ENCODE results near the gene KIAA2012.

KIAA2012 gene

DNA sequence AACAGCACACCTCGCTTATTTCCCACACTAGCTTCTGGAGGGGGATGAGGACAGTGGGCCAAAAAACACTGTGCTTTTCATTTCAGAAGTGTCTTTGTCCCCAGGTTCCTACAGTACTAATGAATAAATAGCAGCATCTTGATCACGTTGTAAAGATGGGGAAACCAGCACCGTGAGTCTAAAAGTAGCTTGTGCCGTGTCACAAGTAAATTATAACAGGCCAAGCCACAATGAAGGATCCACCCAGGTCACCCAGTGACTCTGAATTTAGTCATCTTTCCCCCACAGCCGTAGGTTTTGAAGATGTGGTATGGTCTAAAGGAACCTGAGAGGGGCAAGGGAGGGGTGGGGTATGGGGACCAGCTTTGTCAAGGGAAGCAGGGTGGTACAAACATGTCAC lies 30.6 kb upstream of the KIAA2012 start:
- TF ChIP-seq, protein P1, sequence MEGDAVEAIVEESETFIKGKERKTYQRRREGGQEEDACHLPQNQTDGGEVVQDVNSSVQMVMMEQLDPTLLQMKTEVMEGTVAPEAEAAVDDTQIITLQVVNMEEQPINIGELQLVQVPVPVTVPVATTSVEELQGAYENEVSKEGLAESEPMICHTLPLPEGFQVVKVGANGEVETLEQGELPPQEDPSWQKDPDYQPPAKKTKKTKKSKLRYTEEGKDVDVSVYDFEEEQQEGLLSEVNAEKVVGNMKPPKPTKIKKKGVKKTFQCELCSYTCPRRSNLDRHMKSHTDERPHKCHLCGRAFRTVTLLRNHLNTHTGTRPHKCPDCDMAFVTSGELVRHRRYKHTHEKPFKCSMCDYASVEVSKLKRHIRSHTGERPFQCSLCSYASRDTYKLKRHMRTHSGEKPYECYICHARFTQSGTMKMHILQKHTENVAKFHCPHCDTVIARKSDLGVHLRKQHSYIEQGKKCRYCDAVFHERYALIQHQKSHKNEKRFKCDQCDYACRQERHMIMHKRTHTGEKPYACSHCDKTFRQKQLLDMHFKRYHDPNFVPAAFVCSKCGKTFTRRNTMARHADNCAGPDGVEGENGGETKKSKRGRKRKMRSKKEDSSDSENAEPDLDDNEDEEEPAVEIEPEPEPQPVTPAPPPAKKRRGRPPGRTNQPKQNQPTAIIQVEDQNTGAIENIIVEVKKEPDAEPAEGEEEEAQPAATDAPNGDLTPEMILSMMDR (IDR thresholded peaks at IDR 0.05; ENCODE audit: low read depth, low read length): no peak
- H3K4me3 ChIP-seq (replicated peaks in 1 of 2; ENCODE audit: low read depth in 2 of 2, low read length in 2 of 2): no peak overlapping the region
- DNase-seq (ENCODE audit: low read depth in 2 of 2): no peak

DNA sequence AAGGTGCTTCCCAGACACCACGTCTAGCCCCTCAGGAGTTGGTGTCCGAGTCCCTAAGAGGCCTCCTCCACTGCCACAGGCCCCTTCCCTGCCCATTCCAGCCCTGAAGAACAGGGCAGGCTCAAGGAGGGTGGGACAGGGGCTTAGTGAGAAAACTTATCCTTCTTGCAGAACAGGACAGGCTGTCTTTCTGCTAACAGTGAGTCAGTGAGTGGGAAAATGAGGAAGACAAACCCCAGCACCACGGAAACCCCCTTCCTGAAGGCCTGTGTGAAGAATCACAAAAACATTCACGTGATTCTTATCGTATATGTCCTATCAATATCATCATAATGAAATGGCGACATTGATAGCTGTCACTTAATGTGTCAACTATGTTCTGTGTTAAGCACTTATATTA lies 29.6 kb upstream of the KIAA2012 start:
- no peak overlapping the region for H3K4me3 ChIP-seq (replicated peaks in 1 of 2; ENCODE audit: low read depth in 2 of 2, low read length in 2 of 2)
- no peak for DNase-seq (ENCODE audit: low read depth in 2 of 2)
- TF ChIP-seq, protein P1 (IDR thresholded peaks at IDR 0.05; ENCODE audit: low read depth, low read length): no peak

DNA sequence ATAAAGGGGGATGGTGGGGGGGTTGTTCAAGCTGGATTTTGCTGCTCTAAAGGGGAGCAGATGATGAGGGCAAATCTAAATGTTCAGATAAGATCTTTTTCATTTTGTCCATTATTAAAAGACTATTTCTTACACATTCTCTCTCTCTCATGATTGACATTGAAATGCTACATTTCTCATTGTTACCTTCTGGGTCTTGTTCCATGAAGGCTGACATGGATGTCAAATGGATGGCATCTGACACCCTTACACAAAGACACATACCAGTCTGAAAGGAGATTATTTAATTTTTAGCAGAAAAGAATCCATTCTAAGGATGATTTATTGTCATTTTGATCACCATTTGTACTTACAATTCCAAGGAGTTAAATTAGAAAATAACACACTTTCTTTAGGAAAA lies 28.3 kb upstream of the KIAA2012 start:
- no peak for DNase-seq (ENCODE audit: low read depth in 2 of 2)
- no peak overlapping the region for H3K4me3 ChIP-seq (replicated peaks in 1 of 2; ENCODE audit: low read depth in 2 of 2, low read length in 2 of 2)
- TF ChIP-seq, protein P1 (IDR thresholded peaks at IDR 0.05; ENCODE audit: low read depth, low read length): no peak

DNA sequence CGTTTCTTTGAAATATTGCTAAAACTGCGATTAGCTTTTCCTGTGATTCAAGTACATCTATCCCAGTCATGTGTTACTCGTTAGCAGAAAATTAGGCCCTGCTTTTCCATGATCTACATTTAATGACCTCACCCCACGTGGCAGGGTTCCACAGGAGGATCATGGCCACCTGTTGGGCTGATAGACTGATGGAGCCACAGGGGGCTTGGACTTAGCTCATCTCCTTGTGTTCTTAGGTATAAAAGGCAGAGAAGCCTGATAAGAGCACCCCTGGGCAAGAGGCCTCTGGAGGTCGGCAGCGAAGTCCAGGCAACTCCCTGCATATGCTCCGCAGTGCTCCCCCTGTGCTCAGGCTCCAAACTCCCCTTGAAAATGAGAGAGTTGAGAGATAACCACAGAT lies 26.5 kb upstream of the KIAA2012 start:
- DNase-seq (ENCODE audit: low read depth in 2 of 2): no peak
- TF ChIP-seq, protein P1 (IDR thresholded peaks at IDR 0.05; ENCODE audit: low read depth, low read length): no peak
- no peak overlapping the region for H3K4me3 ChIP-seq (replicated peaks in 1 of 2; ENCODE audit: low read depth in 2 of 2, low read length in 2 of 2)

DNA sequence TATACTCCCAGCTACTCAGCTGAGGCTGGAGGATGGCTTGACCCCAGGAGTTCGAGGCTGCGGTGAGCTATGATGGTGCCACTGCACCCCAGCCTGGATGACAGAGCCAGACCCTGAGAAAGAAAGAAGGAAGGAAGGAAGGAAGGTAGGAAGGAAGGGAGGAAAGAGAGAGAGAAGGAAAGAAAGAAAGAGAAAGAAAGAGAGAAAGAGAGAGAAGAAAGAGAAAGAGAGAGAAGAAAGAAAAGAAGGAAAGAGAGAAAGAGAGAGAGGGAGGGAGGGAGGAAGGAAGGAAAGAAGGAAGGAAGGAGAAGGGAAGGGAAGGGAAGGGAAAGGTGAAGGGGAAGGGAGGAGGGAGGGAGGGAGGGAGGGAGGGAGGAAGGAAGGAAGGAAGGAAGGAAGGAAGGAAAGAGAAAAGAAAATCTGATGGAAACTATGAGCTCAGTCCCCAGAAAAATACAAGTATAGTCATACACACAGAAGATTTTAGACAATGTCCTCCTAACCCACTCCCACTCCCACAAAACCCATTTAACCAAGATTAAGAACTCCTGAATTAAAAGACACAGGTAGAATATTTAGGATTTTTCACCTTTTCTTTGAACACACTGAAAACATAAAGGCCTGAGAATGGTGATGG lies 23.8 kb upstream of the KIAA2012 start:
- no peak for DNase-seq (ENCODE audit: low read depth in 2 of 2)
- TF ChIP-seq, protein P1 (IDR thresholded peaks at IDR 0.05; ENCODE audit: low read depth, low read length): no peak
- H3K4me3 ChIP-seq (replicated peaks in 1 of 2; ENCODE audit: low read depth in 2 of 2, low read length in 2 of 2): no peak overlapping the region

DNA sequence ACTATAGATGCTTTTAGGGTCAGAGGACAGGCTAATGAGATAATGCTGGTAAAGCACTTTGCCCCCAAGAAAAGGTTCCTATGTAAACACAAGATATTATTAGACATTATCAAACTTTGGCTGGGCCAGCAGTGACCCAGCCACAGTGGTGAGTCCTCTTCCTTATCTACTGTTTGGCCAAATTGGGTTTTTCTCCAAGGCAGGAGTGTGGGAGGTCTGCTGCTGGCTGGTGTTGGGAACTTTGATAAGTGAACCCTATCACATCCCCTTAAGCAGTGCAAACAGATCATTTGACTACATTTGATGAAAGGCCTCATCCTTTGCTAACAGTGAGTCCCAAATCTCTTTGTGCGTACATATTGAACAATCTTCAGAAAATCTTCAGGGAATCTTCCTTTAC lies 23.2 kb upstream of the KIAA2012 start:
- H3K4me3 ChIP-seq (replicated peaks in 1 of 2; ENCODE audit: low read depth in 2 of 2, low read length in 2 of 2): no peak overlapping the region
- TF ChIP-seq, protein P1 (IDR thresholded peaks at IDR 0.05; ENCODE audit: low read depth, low read length): no peak

DNA sequence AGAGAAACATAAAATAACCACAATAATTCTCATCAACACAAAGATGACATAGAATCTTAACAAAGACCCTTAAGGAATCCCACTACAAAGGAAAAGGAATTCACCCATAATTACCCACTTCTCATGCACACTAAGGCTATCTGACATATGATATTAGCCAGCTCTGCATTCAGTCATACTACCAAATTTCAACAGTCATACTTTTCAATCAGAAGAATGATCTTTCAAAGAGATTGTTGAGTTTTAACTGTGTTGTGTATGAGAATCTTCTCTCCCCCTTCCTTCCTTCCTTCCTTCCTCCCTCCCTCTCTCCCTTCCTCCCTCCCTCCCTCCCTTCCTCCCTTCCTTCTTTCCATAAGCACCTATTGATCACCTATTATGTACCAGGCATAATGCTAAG lies 22.4 kb upstream of the KIAA2012 start:
- H3K4me3 ChIP-seq (replicated peaks in 1 of 2; ENCODE audit: low read depth in 2 of 2, low read length in 2 of 2): no peak overlapping the region
- TF ChIP-seq, protein P1 (IDR thresholded peaks at IDR 0.05; ENCODE audit: low read depth, low read length): no peak
- DNase-seq (ENCODE audit: low read depth in 2 of 2): no peak

More for the DNA sequence above, 23.2 kb upstream of the KIAA2012 start:
- no peak for DNase-seq (ENCODE audit: low read depth in 2 of 2)

All from cardiac fibroblast (primary cell).